HEK293 (cell line): ENCODE measurements around the gene KDSR.

ENCODE experiments used
- CTCF ChIA-PET: fragments of 350-600 bp; formaldehyde crosslinking; extraction: SDS; loops from one replicate; lab custom pipeline; 2021; ENCODE audit warnings: antibody characterized with exemption; lab: Yijun Ruan, JAX
- POLR2A ChIA-PET: fragments of 300-600 bp; formaldehyde crosslinking; extraction: SDS; loops from one replicate; lab custom pipeline; 2020; ENCODE audit warnings: antibody characterized with exemption, inconsistent platforms; lab: Yijun Ruan, JAX
- H3K27ac ChIP-seq: fragments of 200-500 bp; sonication (Bioruptor generic); 2 replicates; pipeline ENCODE4 v1.5.1; 2014; ENCODE audit warnings: low read depth, low read length, control low read depth, inconsistent platforms; ENCODE audit errors: extremely low read depth
- H3K36me3 ChIP-seq, 2 experiments: fragments of 200-500 bp in 1 of 2; sonication (Bioruptor generic) in 1 of 2; 1 replicate in 1 of 2; 2 replicates in 1 of 2; pipeline ENCODE4 v1.5.1; 2014 to 2017; ENCODE audit warnings: inconsistent platforms in 2 of 2, low read length in 2 of 2; ENCODE audit not compliant: control insufficient read depth in 2 of 2, insufficient read depth in 1 of 2
- H3K4me1 ChIP-seq: fragments of 200-500 bp; sonication (Bioruptor generic); 2 replicates; pipeline ENCODE4 v1.5.1; 2014; ENCODE audit warnings: mild to moderate bottlenecking, low read length, inconsistent platforms; ENCODE audit not compliant: control insufficient read depth, insufficient read depth
- H3K4me3 ChIP-seq: 2 replicates; pipeline ENCODE4 v1.5.1; 2011; ENCODE audit warnings: low read depth, mild to moderate bottlenecking, control low read depth, low read length, moderate library complexity
- H3K9me3 ChIP-seq: fragments of 200-500 bp; sonication (Bioruptor generic); 2 replicates; pipeline ENCODE4 v1.5.1; 2014; ENCODE audit warnings: low read depth, low read length, inconsistent platforms; ENCODE audit not compliant: control insufficient read depth, insufficient read depth
- BCL6B ChIP-seq: fragments of 450-650 bp; formaldehyde crosslinking; IDR thresholded peaks from 2 replicates; pipeline ENCODE4 v1.5.1; 2017; ENCODE audit warnings: missing biosample characterization, missing genetic modification characterization
- GLIS2 ChIP-seq: fragments of 450-650 bp; formaldehyde crosslinking; IDR thresholded peaks from 2 replicates; pipeline ENCODE4 v1.5.1; 2016; ENCODE audit warnings: missing biosample characterization, missing genetic modification characterization
- KLF1 ChIP-seq: fragments of 450-650 bp; formaldehyde crosslinking; IDR thresholded peaks from 2 replicates; pipeline ENCODE4 v1.5.1; 2016; ENCODE audit warnings: missing biosample characterization, missing genetic modification characterization
- KLF16 ChIP-seq: fragments of 450-650 bp; formaldehyde crosslinking; IDR thresholded peaks from 2 replicates; pipeline ENCODE4 v1.5.1; 2017; ENCODE audit warnings: missing biosample characterization, missing genetic modification characterization
- KLF7 ChIP-seq: fragments of 450-650 bp; formaldehyde crosslinking; IDR thresholded peaks from 2 replicates; pipeline ENCODE4 v1.5.1; 2016; ENCODE audit warnings: missing biosample characterization, missing genetic modification characterization, borderline replicate concordance
- PATZ1 ChIP-seq: fragments of 450-650 bp; formaldehyde crosslinking; IDR thresholded peaks from 2 replicates; pipeline ENCODE4 v1.5.1; 2016; ENCODE audit warnings: missing biosample characterization, missing genetic modification characterization
- SETDB1 ChIP-seq: IDR thresholded peaks from one replicate; pipeline ENCODE4 v1.6.1; 2017; ENCODE audit warnings: mild to moderate bottlenecking, low read length, moderate library complexity, mixed read lengths; ENCODE audit not compliant: insufficient read length
- TSHZ1 ChIP-seq: fragments of 450-650 bp; formaldehyde crosslinking; IDR thresholded peaks from 2 replicates; pipeline ENCODE4 v1.5.1; 2016; ENCODE audit warnings: missing biosample characterization, missing genetic modification characterization, borderline replicate concordance
- ZBTB8A ChIP-seq: fragments of 450-650 bp; formaldehyde crosslinking; IDR thresholded peaks from 2 replicates; pipeline ENCODE4 v1.5.1; 2016; ENCODE audit warnings: missing biosample characterization, missing genetic modification characterization
- ZNF513 ChIP-seq: fragments of 450-650 bp; IDR thresholded peaks from 2 replicates; pipeline ENCODE4 v1.5.1; 2018; ENCODE audit warnings: missing biosample characterization, missing genetic modification characterization
- ZNF518A ChIP-seq: fragments of 450-650 bp; formaldehyde crosslinking; conservative IDR thresholded peaks from 2 replicates; pipeline ENCODE4 v1.5.1; 2016; ENCODE audit warnings: low read depth, missing biosample characterization, missing genetic modification characterization
- ZNF521 ChIP-seq: fragments of 450-650 bp; formaldehyde crosslinking; IDR thresholded peaks from 2 replicates; pipeline ENCODE4 v1.5.1; 2017; ENCODE audit warnings: missing biosample characterization, mild to moderate bottlenecking, missing genetic modification characterization
- ZNF660 ChIP-seq: fragments of 450-650 bp; IDR thresholded peaks from 2 replicates; pipeline ENCODE4 v1.5.1; 2018; ENCODE audit warnings: missing biosample characterization, mild to moderate bottlenecking, missing genetic modification characterization
- ZNF664 ChIP-seq: fragments of 450-650 bp; formaldehyde crosslinking; IDR thresholded peaks from 2 replicates; pipeline ENCODE4 v1.5.1; 2016; ENCODE audit warnings: missing biosample characterization, missing genetic modification characterization

Gene KDSR

GRCh38 chr18:63344918-63345317 is 22.1 kb downstream of the KDSR start:
- Histone ChIP-seq H3K9me3 (no peaks in the 10 kb centered on the region), H3K27ac (no peak overlapping the region), H3K4me1 (no peaks in the 10 kb centered on the region), H3K36me3 (peaks cover 67 to 77% of the 10 kb centered on the region in 2 experiments), H3K4me3 (no peak overlapping the region)
- CTCF ChIA-PET = interaction anchor here (0.6 to 1.8 kb wide), 2 partner anchors 94 to 832 kb away, joined by 3 to 7 read pairs; no protein-coding TSS in a partner anchor
- POLR2A ChIA-PET = no interaction called here
- no peak for TF ChIP-seq PATZ1 (tag by site-specific recombination)
- TF ChIP-seq BCL6B (tag by site-specific recombination) = no peak
- no peak for TF ChIP-seq ZNF518A (tag by site-specific recombination)
- TF ChIP-seq ZBTB8A (tag by site-specific recombination) = no peak
- no peak for TF ChIP-seq KLF1
- TF ChIP-seq ZNF660 (tag by site-specific recombination) = no peak
- TF ChIP-seq KLF16 (tag by site-specific recombination) = no peak

GRCh38 chr18:63344263-63344662 is 22.7 kb downstream of the KDSR start:
- H3K27ac ChIP-seq = no peak overlapping the region
- ChIA-PET POLR2A (no interaction called here), CTCF (interaction anchor here (0.6 to 1.8 kb wide), 4 partner anchors 20 to 831 kb away, joined by 3 to 7 read pairs (median 4); no protein-coding TSS in a partner anchor)
- H3K9me3 ChIP-seq = no peaks in the 10 kb centered on the region
- H3K4me1 ChIP-seq = no peaks in the 10 kb centered on the region
- H3K36me3 ChIP-seq = peaks cover 64 to 72% of the 10 kb centered on the region in 2 experiments
- H3K4me3 ChIP-seq = no peak overlapping the region
- no peak for TF ChIP-seq ZNF518A (tag by site-specific recombination)
- TF ChIP-seq GLIS2 (tag by site-specific recombination) = no peak
- TF ChIP-seq ZNF513 = no peak
- no peak for TF ChIP-seq SETDB1
- TF ChIP-seq ZNF521 (tag by site-specific recombination) = no peak
- no peak for TF ChIP-seq TSHZ1 (tag by site-specific recombination)
- TF ChIP-seq KLF7 (tag by site-specific recombination) = no peak
- TF ChIP-seq ZNF664 (tag by site-specific recombination) = no peak
